Left cardiac atrium (tissue), 2 donors: ENCODE data around the gene ESD. TPM values are rescaled to one million over a fixed set of nuclear protein-coding genes. Genes with fewer than 3 reads are reported as not detected.

Experiments
- total RNA-seq, 2 donors: library from RNA; stranded (reverse); fragmentation: NEBNext Ultra II Directional; extraction: Animal tissue kit (Norgen Biotek cat#: 25700); gene quantifications; one replicate each; pipeline ENCODE4 v1.2.1, GENCODE V29; 2021
- donor health status: DM: no; HTN: yes; CAD: no; lungs with severe emphysema.
- donor health status: DM: yes; HTN: yes; CAD: no.

The ESD gene
- total RNA-seq, 2 donors from 2014 or later = 100 to 107 TPM

Other genes with a start within 250 kb of the ESD start
- 10 to 100 TPM; 10.8 to 13.7 TPM for gene LRCH1, start 244.0 kb downstream of the ESD start, total RNA-seq
- gene HTR2A, start 99.9 kb upstream of the ESD start, total RNA-seq = under 1 TPM; 0.55 to 0.65 TPM